Measurements from ENCODE around the gene OSMR.

GRCh38 chr5:38940230-38940858 is 94.5 kb downstream of the OSMR start:
- TF ChIP-seq POLR2A (IDR thresholded peaks at IDR 0.05), result no peak
- TF ChIP-seq CTCF (IDR thresholded peaks at IDR 0.05), result no peak
- TF ChIP-seq POLR2AphosphoS5 (IDR thresholded peaks at IDR 0.05), result no peak

Data from transverse colon (tissue), 4 donors.